Epithelial cell of proximal tubule (primary cell): ENCODE results near the gene CFAP46. TPM values are rescaled to one million over a fixed set of nuclear protein-coding genes. Genes with fewer than 3 reads are reported as not detected.
"Not testable (repeated sequence)": the region's sequence is repeated elsewhere in the genome, so short reads cannot be mapped to it uniquely, and the experiment has no call there.

Source experiments
- DNase-seq: peaks from one replicate; pipeline ENCODE4 v3.0.0-alpha.2; 2011; ENCODE audit warnings: low read depth
- H3K4me3 ChIP-seq: 2 replicates; pipeline ENCODE4 v1.5.1; 2011; ENCODE audit warnings: low read depth, mild to moderate bottlenecking, low read length
- CTCF ChIP-seq: conservative IDR thresholded peaks from 2 replicates; pipeline ENCODE4 v1.5.1; 2012; ENCODE audit warnings: low read depth, mild to moderate bottlenecking, low read length
- total RNA-seq: library from RNA; depleted of rRNA; stranded (reverse); fragments of >200 nt; gene quantifications from 2 replicates; pipeline ENCODE4 v1.2.3, GENCODE V29; 2015

Gene CFAP46
- total RNA-seq, 1 donor from 2014 or later: 2.2 TPM

GRCh38 chr10:132847856-132848255, 94.5 kb downstream of the CFAP46 start:
- no peak for TF ChIP-seq CTCF
- DNase-seq: no peak
- peak overlapping the region; percentile 21 for H3K4me3 ChIP-seq

DNA sequence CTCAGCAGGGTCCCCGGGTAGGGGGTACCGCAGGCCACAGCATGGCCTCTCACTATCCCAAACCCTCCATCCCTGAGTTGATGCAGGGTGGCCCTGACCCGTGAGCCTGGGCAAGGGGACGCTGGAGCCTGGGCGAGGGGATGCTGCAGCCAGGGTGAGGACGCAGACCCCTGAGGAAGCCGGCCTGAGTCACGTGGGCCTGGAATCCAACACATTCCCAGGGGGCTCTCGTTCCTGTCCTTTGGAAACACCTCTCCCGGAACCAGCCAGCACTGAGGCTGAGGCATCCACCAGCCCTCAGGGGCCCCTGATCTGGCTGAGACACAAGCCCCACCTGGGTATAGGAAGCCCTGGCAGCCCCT, 95.0 kb downstream of the CFAP46 start:
- TF ChIP-seq CTCF: no peak

DNA sequence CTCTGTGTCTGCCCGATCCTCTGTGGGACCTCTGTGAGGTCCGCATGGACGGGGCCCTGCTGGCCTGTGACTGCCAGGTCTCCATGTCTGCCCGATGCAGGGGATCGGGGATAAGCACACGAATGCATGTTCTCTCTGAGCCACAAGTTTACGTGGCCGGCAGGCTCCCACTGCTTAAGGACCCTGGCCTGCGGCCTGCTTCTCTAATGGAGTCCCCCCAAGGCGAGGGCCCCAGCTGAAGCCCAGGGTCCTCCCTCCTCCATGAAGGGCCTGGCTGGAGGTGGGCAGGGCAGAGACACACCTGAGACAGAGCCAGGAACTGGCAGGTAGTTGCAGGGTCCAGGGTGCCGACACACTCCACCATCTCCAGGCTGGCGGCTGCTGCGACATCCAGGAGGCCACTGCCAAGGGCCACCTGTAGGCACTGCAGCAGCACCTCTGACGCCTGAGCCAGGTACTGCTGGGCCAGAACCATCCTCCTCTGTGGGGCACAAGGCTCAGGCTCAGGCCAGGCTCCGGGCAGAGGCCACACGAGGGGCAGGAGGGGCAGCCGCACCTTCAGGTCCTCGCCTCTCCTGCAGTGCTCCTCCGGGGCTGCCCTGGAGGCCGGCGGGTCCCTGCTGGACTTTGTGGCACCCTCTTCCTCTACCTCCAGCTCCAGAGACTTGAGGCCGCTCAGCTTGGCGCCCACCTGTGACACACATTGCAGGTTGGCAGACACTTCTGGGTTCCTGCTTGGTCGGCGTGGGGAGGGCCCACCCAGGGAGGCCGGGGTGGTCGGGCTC, 95.5 kb downstream of the CFAP46 start:
- no peak for DNase-seq
- TF ChIP-seq CTCF: no peak
- no peak overlapping the region for H3K4me3 ChIP-seq

More for the DNA sequence above, 95.0 kb downstream of the CFAP46 start:
- no peak for DNase-seq
- no peak overlapping the region for H3K4me3 ChIP-seq

GRCh38 chr10:132845780-132846595, 96.4 kb downstream of the CFAP46 start:
- H3K4me3 ChIP-seq: no peak overlapping the region
- TF ChIP-seq CTCF: no peak
- DNase-seq: no peak

DNA sequence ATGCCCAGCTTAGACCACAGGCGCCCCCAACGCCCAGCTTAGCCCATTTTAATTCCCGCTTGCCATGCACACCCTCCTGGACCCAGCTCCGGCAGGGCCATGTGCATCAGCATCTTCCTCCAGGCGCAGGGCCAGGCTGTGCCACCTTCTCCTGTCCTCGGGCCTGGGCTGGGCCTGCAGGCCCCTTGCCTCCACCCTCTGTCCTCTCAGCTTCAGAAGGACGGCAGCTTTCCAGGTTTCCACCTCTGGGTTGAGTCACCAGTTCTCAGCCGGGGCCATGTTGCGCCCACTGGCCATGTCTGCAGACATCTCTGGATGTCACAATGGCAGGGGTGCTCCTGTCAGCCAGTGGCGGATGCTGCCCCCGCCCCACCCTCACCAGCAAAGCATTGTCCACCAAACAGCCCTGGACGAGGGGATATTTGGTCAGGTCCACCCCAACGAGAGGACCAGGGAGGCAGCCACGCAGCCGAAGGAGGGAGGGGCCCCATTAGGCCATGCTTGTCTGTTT, 97.3 kb downstream of the CFAP46 start:
- no peak for DNase-seq
- TF ChIP-seq CTCF: no peak
- H3K4me3 ChIP-seq: no peak overlapping the region

DNA sequence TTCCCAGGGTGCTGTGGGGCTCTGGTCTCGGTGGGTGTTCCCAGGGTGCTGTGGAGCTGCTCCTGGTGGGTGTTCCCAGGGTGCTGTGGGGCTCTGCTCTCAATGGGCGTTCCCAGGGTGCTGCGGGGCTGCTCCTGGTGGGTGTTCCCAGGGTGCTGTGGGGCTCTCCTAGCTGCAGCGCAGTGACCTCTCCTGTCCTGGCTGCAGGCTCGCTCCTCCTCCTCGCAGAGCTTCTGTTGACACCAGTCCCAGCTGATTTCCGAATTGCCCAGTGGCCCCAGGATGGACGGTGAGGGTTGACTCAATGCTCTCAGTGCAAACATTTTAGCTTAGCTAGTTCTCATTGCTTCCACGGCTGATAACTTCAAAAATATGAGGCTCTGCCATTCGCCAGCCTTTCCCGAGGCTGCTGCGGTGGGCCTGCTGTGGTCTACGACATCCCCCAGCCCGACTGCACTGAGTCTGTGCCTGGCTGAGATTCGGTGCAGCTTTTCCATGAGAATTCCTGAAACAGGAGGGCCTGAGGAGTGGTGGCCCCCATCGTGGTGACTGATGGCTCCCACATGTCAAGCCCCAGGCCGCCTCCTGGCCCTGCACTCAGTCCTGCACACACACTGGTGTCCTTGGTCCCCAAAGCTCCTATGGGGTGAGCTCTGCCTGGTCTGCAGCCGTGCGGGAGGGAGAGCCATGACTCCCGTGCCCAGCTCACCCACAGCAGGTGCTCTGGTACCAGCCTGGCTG, 98.1 kb downstream of the CFAP46 start:
- H3K4me3 ChIP-seq: no peak overlapping the region
- no peak for TF ChIP-seq CTCF

GRCh38 chr10:132843276-132843675, 99.1 kb downstream of the CFAP46 start:
- DNase-seq, H3K4me3 ChIP-seq: not testable (repeated sequence)

More for the DNA sequence above, 98.1 kb downstream of the CFAP46 start:
- no peak for DNase-seq
